Breast epithelium (tissue), 4 donors: Measurements from ENCODE around the gene SLC17A3. TPM values are rescaled to one million over a fixed set of nuclear protein-coding genes. Genes with fewer than 3 reads are reported as not detected.

Source experiments
- DNase-seq, 2 donors: peaks; one replicate each; pipeline ENCODE4 v3.0.0-alpha.2; 2019; ENCODE audit warnings: low spot score in 2 of 2
- H3K27ac ChIP-seq, 2 donors: fragments of 200-600 bp; sonication (generic) in 1 of 2; one replicate each; pipeline ENCODE4 v1.5.1; 2016 to 2019; ENCODE audit warnings: mild to moderate bottlenecking in 1 of 2
- H3K27me3 ChIP-seq, 2 donors: fragments of 200-600 bp; sonication (generic) in 1 of 2; one replicate each; pipeline versions ENCODE4 v1.5.1 to v1.6.0; 2017 to 2019; ENCODE audit warnings: control low read depth in 1 of 2, mild to moderate bottlenecking in 1 of 2
- H3K36me3 ChIP-seq: fragments of 200-600 bp; one replicate; pipeline ENCODE4 v1.5.1; 2019
- H3K4me1 ChIP-seq, 2 donors: fragments of 200-600 bp; sonication (generic); one replicate each; pipeline ENCODE4 v1.5.1; 2016 to 2019; ENCODE audit warnings: control low read depth in 1 of 2
- H3K4me3 ChIP-seq, 3 donors: fragments of 200-600 bp; sonication (generic); 1 replicate in 2 of 3; 2 replicates in 1 of 3; pipeline ENCODE4 v1.5.1; 2016 to 2019; ENCODE audit warnings: mild to moderate bottlenecking in 3 of 3, moderate library complexity in 2 of 3
- H3K9me3 ChIP-seq, 2 donors: fragments of 200-600 bp; sonication (generic) in 1 of 2; one replicate each; pipeline ENCODE4 v1.5.1; 2016 to 2019; ENCODE audit warnings: control low read depth in 1 of 2
- CTCF ChIP-seq, 3 donors: fragments of 450-650 bp; IDR thresholded peaks; one replicate each; pipeline ENCODE4 v1.5.1; 2016 to 2017; ENCODE audit warnings: antibody characterized with exemption in 3 of 3, mild to moderate bottlenecking in 3 of 3, moderate library complexity in 3 of 3
- POLR2A ChIP-seq: fragments of 450-650 bp; IDR thresholded peaks from one replicate; pipeline ENCODE4 v1.6.1; 2016; ENCODE audit warnings: antibody characterized with exemption, mild to moderate bottlenecking, moderate library complexity
- POLR2AphosphoS5 ChIP-seq, 3 donors: sonication (generic); formaldehyde crosslinking; IDR thresholded peaks; one replicate each; pipeline ENCODE4 v1.6.1; 2017; ENCODE audit warnings: antibody characterized with exemption in 3 of 3
- intact Hi-C: fragments of 100-400 bp; cut with DNase I; formaldehyde crosslinking; loops from one replicate; pipeline ENCODE4 v1.15.1; 2023; ENCODE audit warnings: low total_unique reads
- total RNA-seq, 3 donors: library from RNA; depleted of rRNA; stranded (reverse); fragments of >200 nt; gene quantifications; one replicate each; pipeline ENCODE4 v1.1.0, GENCODE V29; 2016

Gene SLC17A3
- total RNA-seq, 3 donors from 2014 or later: not detected

GRCh38 chr6:25907475-25908014 is 33.5 kb upstream of the SLC17A3 start:
- no peak overlapping the region for H3K4me3 ChIP-seq
- TF ChIP-seq POLR2AphosphoS5 (IDR thresholded peaks at IDR 0.05): no peak
- TF ChIP-seq POLR2A: no peak
- TF ChIP-seq CTCF (IDR thresholded peaks at IDR 0.05): no peak
- intact Hi-C loops: no loop called here
- H3K4me1 ChIP-seq: no peaks in the 10 kb centered on the region
- DNase-seq: no peak
- H3K27me3 ChIP-seq: no peaks in the 10 kb centered on the region
- H3K27ac ChIP-seq: no peak overlapping the region
- no peaks in the 10 kb centered on the region for H3K9me3 ChIP-seq
- H3K36me3 ChIP-seq: no peaks in the 10 kb centered on the region

- DNase-seq: no peak
- Histone ChIP-seq H3K36me3 (no peaks in the 10 kb centered on the region), H3K4me1 (no peaks in the 10 kb centered on the region), H3K9me3 (no peaks in the 10 kb centered on the region), H3K27ac (no peak overlapping the region), H3K4me3 (no peak overlapping the region), H3K27me3 (no peaks in the 10 kb centered on the region)
- intact Hi-C loops: no loop called here
- TF ChIP-seq CTCF (IDR thresholded peaks at IDR 0.05): no peak
- TF ChIP-seq POLR2A: no peak
- TF ChIP-seq POLR2AphosphoS5 (IDR thresholded peaks at IDR 0.05): no peak
These were observed 29.5 kb upstream of the SLC17A3 start for GRCh38 chr6:25903467-25904099.

DNA sequence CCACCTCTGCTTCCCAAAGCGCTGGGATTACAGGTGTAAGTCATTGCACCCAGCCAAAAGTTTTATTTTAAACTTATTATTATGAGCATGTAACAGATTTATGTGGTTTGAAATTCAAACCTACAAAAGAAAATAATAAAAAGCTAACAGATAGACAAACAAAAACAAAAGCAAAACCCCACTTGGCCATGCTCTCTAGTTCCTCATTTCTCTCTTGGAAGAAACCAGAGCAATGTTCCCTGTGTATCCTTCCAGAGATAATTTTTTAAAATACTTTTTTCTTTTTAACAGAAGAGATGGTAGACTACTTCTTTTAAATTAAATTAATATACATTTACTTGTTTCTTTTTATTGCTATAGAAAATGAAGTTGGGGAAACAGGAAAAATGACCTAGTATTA is 28.0 kb upstream of the SLC17A3 start:
- Histone ChIP-seq H3K4me3 (no peak overlapping the region), H3K4me1 (no peaks in the 10 kb centered on the region), H3K27me3 (no peaks in the 10 kb centered on the region), H3K9me3 (no peaks in the 10 kb centered on the region), H3K36me3 (no peaks in the 10 kb centered on the region), H3K27ac (no peak overlapping the region)
- intact Hi-C loops: no loop called here
- no peak for DNase-seq
- TF ChIP-seq POLR2A (no peak), CTCF (IDR thresholded peaks at IDR 0.05) (no peak), POLR2AphosphoS5 (IDR thresholded peaks at IDR 0.05) (no peak)

GRCh38 chr6:25900843-25901242 is 26.8 kb upstream of the SLC17A3 start:
- TF ChIP-seq POLR2A (no peak), POLR2AphosphoS5 (IDR thresholded peaks at IDR 0.05) (no peak), CTCF (IDR thresholded peaks at IDR 0.05) (no peak)
- no peaks in the 10 kb centered on the region for H3K27me3 ChIP-seq
- intact Hi-C loops: no loop called here
- H3K4me3 ChIP-seq: no peak overlapping the region
- no peaks in the 10 kb centered on the region for H3K9me3 ChIP-seq
- H3K4me1 ChIP-seq: no peaks in the 10 kb centered on the region
- no peaks in the 10 kb centered on the region for H3K36me3 ChIP-seq
- DNase-seq: no peak
- H3K27ac ChIP-seq: no peak overlapping the region

DNA sequence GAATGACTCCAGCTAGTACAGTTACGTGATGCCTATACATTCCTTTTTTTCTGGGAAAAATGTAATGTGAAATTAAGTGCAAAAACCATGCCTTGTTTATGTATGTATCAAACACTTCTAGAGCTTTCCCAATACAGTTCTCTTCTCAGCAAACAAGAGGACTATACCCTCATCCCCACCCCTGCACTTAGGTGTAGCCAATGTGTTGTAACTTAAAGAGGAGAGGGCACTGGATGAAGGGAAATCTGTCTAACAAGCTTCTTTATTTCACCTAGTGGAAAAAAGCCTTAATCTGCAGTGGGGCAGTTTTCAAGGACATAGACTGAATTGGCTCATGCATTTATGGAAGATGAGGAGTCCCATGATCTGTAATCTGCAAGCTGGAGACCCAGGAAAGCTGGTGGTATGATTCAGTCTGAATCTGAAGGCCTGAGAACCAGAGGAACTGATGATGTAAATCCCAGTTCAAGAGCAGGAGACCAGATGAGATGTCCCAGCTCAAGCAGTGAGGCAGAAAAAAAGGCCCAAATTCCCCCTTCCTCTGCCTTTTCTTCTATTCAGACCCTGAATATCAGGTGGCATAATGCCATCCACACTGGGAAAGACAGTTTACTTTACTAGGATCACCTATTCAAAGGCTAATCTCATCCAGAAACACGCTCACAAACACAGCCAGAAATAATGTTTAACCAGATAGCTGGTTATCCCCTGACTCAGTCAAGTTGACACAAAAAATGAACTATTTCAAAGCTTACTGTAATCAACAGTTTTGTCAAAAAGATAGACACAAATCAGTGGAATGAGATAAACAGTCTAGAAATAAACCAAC is 25.8 kb upstream of the SLC17A3 start:
- TF ChIP-seq POLR2AphosphoS5 (IDR thresholded peaks at IDR 0.05) (no peak), CTCF (IDR thresholded peaks at IDR 0.05) (no peak), POLR2A (no peak)
- Histone ChIP-seq H3K9me3 (no peaks in the 10 kb centered on the region), H3K36me3 (no peaks in the 10 kb centered on the region), H3K4me3 (no peak overlapping the region), H3K27me3 (no peaks in the 10 kb centered on the region), H3K4me1 (no peaks in the 10 kb centered on the region), H3K27ac (no peak overlapping the region)
- no peak for DNase-seq
- intact Hi-C loops: no loop called here
